Lower lobe of right lung (tissue), 2 donors: Measurements from ENCODE around the gene FIGNL1. TPM values are rescaled to one million over a fixed set of nuclear protein-coding genes. Genes with fewer than 3 reads are reported as not detected.

Source experiments
- ATAC-seq, 2 donors: fragments of 200-7000 bp; cut with Tn5 transposase; one replicate each; pipeline ENCODE4 v1.9.1; 2020 to 2022; ENCODE audit warnings: mild to moderate bottlenecking in 2 of 2, moderate library complexity in 2 of 2
- DNase-seq: peaks from one replicate; pipeline ENCODE4 v3.0.0-alpha.2; 2020
- H3K27ac ChIP-seq: fragments of 200-600 bp; one replicate; pipeline ENCODE4 v1.8.0; 2022
- H3K27me3 ChIP-seq: fragments of 200-600 bp; one replicate; pipeline ENCODE4 v1.8.0; 2022; ENCODE audit warnings: low read depth
- H3K36me3 ChIP-seq: fragments of 200-600 bp; one replicate; pipeline ENCODE4 v1.8.0; 2022; ENCODE audit warnings: mild to moderate bottlenecking
- H3K4me1 ChIP-seq: fragments of 200-600 bp; one replicate; pipeline ENCODE4 v1.8.0; 2022
- H3K4me3 ChIP-seq: fragments of 200-600 bp; one replicate; pipeline ENCODE4 v1.8.0; 2022; ENCODE audit warnings: mild to moderate bottlenecking
- H3K9me3 ChIP-seq: fragments of 200-600 bp; one replicate; pipeline ENCODE4 v1.8.0; 2022
- intact Hi-C: fragments of 100-400 bp; cut with DNase I; formaldehyde crosslinking; loops from one replicate; pipeline ENCODE4 v1.11.0; 2022
- total RNA-seq: library from RNA; stranded (reverse); fragmentation: NEBNext Ultra II Directional; extraction: Animal tissue kit (Norgen Biotek cat#: 25700); gene quantifications from one replicate; pipeline ENCODE4 v1.2.1, GENCODE V29; 2021
- TF ChIP-seq, protein P1 (sequence below): fragments of 200-600 bp; IDR thresholded peaks from one replicate; pipeline ENCODE4 v1.8.0; 2022; ENCODE audit warnings: antibody characterized with exemption, mild to moderate bottlenecking
- donor health status: DM: no; HTN: yes; CAD: no; lungs with severe emphysema.

Gene FIGNL1
- total RNA-seq, 1 donor from 2014 or later, result 5.0 TPM

DNA sequence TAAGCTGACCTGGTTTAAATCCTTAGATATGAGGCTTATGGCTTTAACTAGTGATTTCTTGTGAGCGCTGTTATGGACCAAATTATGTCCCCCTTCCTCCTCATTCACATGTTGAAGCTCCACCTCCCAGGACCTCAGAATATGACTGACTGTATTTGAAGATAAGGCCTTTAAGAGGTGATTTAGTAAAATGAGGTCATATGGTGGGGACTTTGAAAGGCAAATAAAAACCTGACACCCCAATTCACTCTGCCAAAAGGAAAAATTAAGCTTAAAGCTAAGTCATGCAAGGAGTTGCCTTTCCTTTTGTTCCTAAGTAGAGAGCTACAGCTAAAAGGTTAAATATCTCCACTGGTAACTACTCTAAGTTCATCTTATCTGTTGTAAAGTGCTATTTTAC lies 36.4 kb upstream of the FIGNL1 start:
- Histone ChIP-seq H3K4me3 (no peak overlapping the region), H3K27me3 (no peaks in the 10 kb centered on the region), H3K4me1 (no peaks in the 10 kb centered on the region), H3K36me3 (no peaks in the 10 kb centered on the region), H3K9me3 (no peaks in the 10 kb centered on the region), H3K27ac (no peak overlapping the region)
- no peak for ATAC-seq
- DNase-seq, result no peak
- intact Hi-C loops, result no loop called here
- TF ChIP-seq, protein P1, sequence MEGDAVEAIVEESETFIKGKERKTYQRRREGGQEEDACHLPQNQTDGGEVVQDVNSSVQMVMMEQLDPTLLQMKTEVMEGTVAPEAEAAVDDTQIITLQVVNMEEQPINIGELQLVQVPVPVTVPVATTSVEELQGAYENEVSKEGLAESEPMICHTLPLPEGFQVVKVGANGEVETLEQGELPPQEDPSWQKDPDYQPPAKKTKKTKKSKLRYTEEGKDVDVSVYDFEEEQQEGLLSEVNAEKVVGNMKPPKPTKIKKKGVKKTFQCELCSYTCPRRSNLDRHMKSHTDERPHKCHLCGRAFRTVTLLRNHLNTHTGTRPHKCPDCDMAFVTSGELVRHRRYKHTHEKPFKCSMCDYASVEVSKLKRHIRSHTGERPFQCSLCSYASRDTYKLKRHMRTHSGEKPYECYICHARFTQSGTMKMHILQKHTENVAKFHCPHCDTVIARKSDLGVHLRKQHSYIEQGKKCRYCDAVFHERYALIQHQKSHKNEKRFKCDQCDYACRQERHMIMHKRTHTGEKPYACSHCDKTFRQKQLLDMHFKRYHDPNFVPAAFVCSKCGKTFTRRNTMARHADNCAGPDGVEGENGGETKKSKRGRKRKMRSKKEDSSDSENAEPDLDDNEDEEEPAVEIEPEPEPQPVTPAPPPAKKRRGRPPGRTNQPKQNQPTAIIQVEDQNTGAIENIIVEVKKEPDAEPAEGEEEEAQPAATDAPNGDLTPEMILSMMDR, result no peak

DNA sequence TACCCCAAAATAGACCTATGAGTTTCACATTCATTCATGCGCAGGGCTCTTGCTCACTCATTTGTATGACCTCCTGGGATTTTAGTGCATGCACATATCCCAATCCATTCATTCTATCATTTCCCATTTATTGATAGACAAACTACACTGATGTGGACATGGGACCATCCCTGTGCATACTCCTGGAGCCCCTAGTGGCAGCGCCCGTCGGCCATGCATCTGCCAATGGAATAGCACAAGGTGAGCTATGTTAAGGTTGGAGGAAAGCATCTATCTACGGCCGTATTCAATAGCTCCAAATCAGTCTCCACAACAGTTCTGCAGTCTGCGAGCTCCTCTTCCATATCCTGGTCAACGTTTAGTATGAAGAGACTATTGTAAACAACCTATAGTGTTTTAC lies 31.7 kb upstream of the FIGNL1 start:
- Histone ChIP-seq H3K36me3 (no peaks in the 10 kb centered on the region), H3K4me3 (no peak overlapping the region), H3K27me3 (no peaks in the 10 kb centered on the region), H3K27ac (no peak overlapping the region), H3K9me3 (no peaks in the 10 kb centered on the region), H3K4me1 (no peaks in the 10 kb centered on the region)
- DNase-seq (no peak), ATAC-seq (no peak)
- intact Hi-C loops, result no loop called here
- TF ChIP-seq, protein P1, result no peak

DNA sequence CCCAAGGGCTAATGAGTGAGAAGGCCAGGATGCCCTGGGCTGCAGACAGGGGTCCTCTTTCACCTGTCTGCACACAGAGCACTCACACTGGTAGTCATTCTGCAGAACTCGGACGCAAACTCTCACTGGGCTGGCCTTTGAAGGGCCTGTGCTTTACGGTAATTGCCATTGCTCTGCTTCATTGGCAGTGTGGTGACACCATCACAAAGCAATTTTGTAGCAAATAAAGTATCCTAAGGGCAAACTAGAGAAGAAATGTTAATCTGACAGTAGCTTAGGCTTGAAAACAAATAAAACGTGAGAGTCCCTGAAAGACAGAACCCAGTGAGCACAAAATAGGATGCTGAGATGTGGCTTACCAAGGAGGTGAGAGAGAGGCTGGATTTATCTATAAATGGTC lies 30.6 kb upstream of the FIGNL1 start:
- no peaks in the 10 kb centered on the region for H3K27me3 ChIP-seq
- no peak for DNase-seq
- H3K27ac ChIP-seq, result no peak overlapping the region
- H3K4me3 ChIP-seq, result no peak overlapping the region
- TF ChIP-seq, protein P1, result no peak
- no peaks in the 10 kb centered on the region for H3K36me3 ChIP-seq
- H3K9me3 ChIP-seq, result no peaks in the 10 kb centered on the region
- intact Hi-C loops, result no loop called here
- ATAC-seq, result peak; percentile 33 to 39
- H3K4me1 ChIP-seq, result no peaks in the 10 kb centered on the region

DNA sequence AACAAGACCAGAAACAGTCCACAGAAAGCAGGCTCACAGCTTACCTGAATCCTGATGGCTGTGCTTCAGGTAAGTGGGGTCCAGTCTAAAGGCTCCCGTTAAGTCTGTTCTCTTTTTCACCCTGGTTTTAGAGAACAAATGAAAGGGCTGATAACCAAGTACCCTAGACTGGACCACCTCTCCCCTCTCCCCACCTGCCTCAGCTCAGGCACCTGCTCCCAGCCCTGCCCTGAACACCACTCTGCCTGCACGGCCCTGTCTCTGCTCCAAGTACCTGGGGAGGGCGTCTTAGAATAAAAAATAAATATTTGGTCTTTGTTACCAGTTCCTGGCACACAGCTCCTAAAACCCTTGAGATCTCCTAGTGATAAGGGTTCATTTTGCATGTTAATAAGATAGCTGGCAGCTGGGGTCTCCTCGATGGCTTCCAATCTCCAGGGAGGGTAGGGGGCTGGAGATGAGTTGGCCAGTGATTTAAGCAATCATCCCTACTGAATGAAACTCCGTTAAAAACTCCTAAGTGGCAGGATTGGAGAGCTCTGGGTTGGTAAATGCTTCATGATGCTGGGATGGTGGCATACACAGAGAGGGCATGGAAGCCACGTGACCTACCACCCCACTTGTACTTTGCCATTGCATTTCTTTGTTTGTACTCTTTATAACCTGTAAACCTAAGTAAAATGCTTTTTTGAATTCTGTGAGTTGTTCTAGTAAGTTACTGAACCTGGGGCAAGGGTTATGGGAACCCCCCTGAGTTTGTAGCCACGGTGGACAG lies 29.8 kb upstream of the FIGNL1 start:
- Histone ChIP-seq H3K27ac (no peak overlapping the region), H3K27me3 (no peaks in the 10 kb centered on the region), H3K9me3 (no peaks in the 10 kb centered on the region), H3K4me3 (no peak overlapping the region), H3K4me1 (no peaks in the 10 kb centered on the region), H3K36me3 (no peaks in the 10 kb centered on the region)
- intact Hi-C loops, result no loop called here
- ATAC-seq (peak; percentile 75 to 82), DNase-seq (no peak)
- TF ChIP-seq, protein P1, result no peak

DNA sequence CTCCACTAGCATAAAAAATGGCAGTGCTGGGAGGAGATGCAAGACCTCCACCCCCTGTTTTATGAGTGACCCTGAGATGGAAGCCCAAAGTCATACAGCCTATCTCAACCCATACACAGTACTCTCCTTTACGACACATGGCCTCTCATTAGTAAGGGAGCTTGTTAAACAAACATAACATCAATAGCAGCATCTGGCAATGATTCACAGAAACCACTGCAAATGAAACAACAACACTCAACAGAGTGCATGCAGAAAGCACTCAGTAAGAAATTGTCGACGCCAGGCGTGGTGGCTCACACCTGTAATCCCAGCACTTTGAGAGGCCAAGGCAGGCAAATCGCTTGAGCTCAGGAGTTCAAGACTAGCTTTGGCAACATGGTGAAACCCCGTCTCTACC lies 27.5 kb upstream of the FIGNL1 start:
- Histone ChIP-seq H3K27ac (no peak overlapping the region), H3K4me3 (no peak overlapping the region), H3K9me3 (no peaks in the 10 kb centered on the region), H3K27me3 (no peaks in the 10 kb centered on the region), H3K36me3 (no peaks in the 10 kb centered on the region), H3K4me1 (no peaks in the 10 kb centered on the region)
- TF ChIP-seq, protein P1, result no peak
- DNase-seq (no peak), ATAC-seq (no peak)
- intact Hi-C loops, result no loop called here
